Calu3 (cell line): Measurements from ENCODE around the gene PCGF5. TPM values are rescaled to one million over a fixed set of nuclear protein-coding genes. Genes with fewer than 3 reads are reported as not detected.

Experiments
- BruUV-seq: library from RNA; stranded (reverse); fragments of 400-500 nt; replicated peaks from 2 replicates; lab custom pipeline; 2021; lab: Mats Ljungman, UMichigan
- CTCF ChIA-PET: fragments of 300-600 bp; sonication (Branson Sonifier 250); formaldehyde crosslinking; loops from one replicate; lab custom pipeline; 2022; ENCODE audit warnings: antibody characterized with exemption; lab: Charles Lee
- DNase-seq: peaks from one replicate; pipeline ENCODE4 v3.0.0; 2022
- H3K27ac Mint-ChIP-seq: one replicate; pipeline ENCODE4 v1.8.0; 2022; ENCODE audit warnings: mixed read lengths; ENCODE audit not compliant: unreplicated experiment
- H3K27me3 Mint-ChIP-seq: one replicate; pipeline ENCODE4 v1.8.0; 2022; ENCODE audit warnings: mixed read lengths; ENCODE audit not compliant: unreplicated experiment
- H3K36me3 Mint-ChIP-seq: one replicate; pipeline ENCODE4 v1.8.0; 2022; ENCODE audit warnings: mild to moderate bottlenecking, moderate library complexity, mixed read lengths; ENCODE audit not compliant: insufficient read depth, unreplicated experiment
- H3K4me1 Mint-ChIP-seq: one replicate; pipeline ENCODE4 v1.8.0; 2022; ENCODE audit warnings: mild to moderate bottlenecking, low read depth, mixed read lengths; ENCODE audit not compliant: unreplicated experiment
- H3K4me3 Mint-ChIP-seq: one replicate; pipeline ENCODE4 v1.8.0; 2022; ENCODE audit warnings: mild to moderate bottlenecking, low read depth, moderate library complexity, mixed read lengths; ENCODE audit not compliant: unreplicated experiment
- H3K9me3 Mint-ChIP-seq: one replicate; pipeline ENCODE4 v1.8.0; 2022; ENCODE audit warnings: low read depth, mixed read lengths; ENCODE audit not compliant: unreplicated experiment
- intact Hi-C: fragments of 100-400 bp; cut with micrococcal nuclease; formaldehyde crosslinking; loops from one replicate; pipeline ENCODE4 v1.10.0; 2022; ENCODE audit not compliant: unreplicated experiment
- total RNA-seq: library from RNA; stranded (reverse); gene quantifications from 2 replicates; pipeline ENCODE4 v1.2.3, GENCODE V29; 2022
- TF ChIP-seq, protein P1 (sequence below): fragments of 200-600 bp; IDR thresholded peaks from one replicate; pipeline ENCODE4 v1.8.0; 2022; ENCODE audit warnings: antibody characterized with exemption; ENCODE audit not compliant: unreplicated experiment

Gene PCGF5
- total RNA-seq, 1 experiment from 2014 or later = 19.5 TPM

GRCh38 chr10:91238191-91238590, 17.7 kb downstream of the PCGF5 start:
- no peak overlapping the region for H3K27ac Mint-ChIP-seq
- no peak overlapping the region for H3K4me3 Mint-ChIP-seq
- intact Hi-C loops = no loop called here
- no peaks in the 10 kb centered on the region for H3K27me3 Mint-ChIP-seq
- H3K36me3 Mint-ChIP-seq = no peaks in the 10 kb centered on the region
- H3K4me1 Mint-ChIP-seq = no peaks in the 10 kb centered on the region
- TF ChIP-seq, protein P1, sequence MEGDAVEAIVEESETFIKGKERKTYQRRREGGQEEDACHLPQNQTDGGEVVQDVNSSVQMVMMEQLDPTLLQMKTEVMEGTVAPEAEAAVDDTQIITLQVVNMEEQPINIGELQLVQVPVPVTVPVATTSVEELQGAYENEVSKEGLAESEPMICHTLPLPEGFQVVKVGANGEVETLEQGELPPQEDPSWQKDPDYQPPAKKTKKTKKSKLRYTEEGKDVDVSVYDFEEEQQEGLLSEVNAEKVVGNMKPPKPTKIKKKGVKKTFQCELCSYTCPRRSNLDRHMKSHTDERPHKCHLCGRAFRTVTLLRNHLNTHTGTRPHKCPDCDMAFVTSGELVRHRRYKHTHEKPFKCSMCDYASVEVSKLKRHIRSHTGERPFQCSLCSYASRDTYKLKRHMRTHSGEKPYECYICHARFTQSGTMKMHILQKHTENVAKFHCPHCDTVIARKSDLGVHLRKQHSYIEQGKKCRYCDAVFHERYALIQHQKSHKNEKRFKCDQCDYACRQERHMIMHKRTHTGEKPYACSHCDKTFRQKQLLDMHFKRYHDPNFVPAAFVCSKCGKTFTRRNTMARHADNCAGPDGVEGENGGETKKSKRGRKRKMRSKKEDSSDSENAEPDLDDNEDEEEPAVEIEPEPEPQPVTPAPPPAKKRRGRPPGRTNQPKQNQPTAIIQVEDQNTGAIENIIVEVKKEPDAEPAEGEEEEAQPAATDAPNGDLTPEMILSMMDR = no peak
- no peaks in the 10 kb centered on the region for H3K9me3 Mint-ChIP-seq
- CTCF ChIA-PET = interaction anchor here (0.5 kb wide), 1 partner anchor 660 kb away, joined by 5 read pairs; no protein-coding TSS in a partner anchor
- DNase-seq = no peak
- BruUV-seq = no TSS peak

- DNase-seq = no peak
- Mint-ChIP-seq H3K9me3 (no peaks in the 10 kb centered on the region), H3K4me1 (no peaks in the 10 kb centered on the region), H3K27ac (no peak overlapping the region), H3K36me3 (no peaks in the 10 kb centered on the region), H3K4me3 (no peak overlapping the region), H3K27me3 (no peaks in the 10 kb centered on the region)
- TF ChIP-seq, protein P1 = no peak
- CTCF ChIA-PET = no interaction called here
- intact Hi-C loops = no loop called here
- BruUV-seq = no TSS peak
Measured at GRCh38 chr10:91239789-91240188, 19.3 kb downstream of the PCGF5 start.

- H3K36me3 Mint-ChIP-seq = no peaks in the 10 kb centered on the region
- no peaks in the 10 kb centered on the region for H3K4me1 Mint-ChIP-seq
- BruUV-seq = no TSS peak
- no peaks in the 10 kb centered on the region for H3K27me3 Mint-ChIP-seq
- TF ChIP-seq, protein P1 = no peak
- H3K27ac Mint-ChIP-seq = no peak overlapping the region
- no peaks in the 10 kb centered on the region for H3K9me3 Mint-ChIP-seq
- intact Hi-C loops = no loop called here
- H3K4me3 Mint-ChIP-seq = no peak overlapping the region
- no peak for DNase-seq
- CTCF ChIA-PET = no interaction called here
Measured at GRCh38 chr10:91242940-91243339, 22.5 kb downstream of the PCGF5 start.

GRCh38 chr10:91247360-91248111, 27.1 kb downstream of the PCGF5 start:
- intact Hi-C loops = no loop called here
- CTCF ChIA-PET = no interaction called here
- no peak overlapping the region for H3K27ac Mint-ChIP-seq
- no peak for DNase-seq
- BruUV-seq = no TSS peak
- no peaks in the 10 kb centered on the region for H3K4me1 Mint-ChIP-seq
- no peaks in the 10 kb centered on the region for H3K9me3 Mint-ChIP-seq
- H3K36me3 Mint-ChIP-seq = no peaks in the 10 kb centered on the region
- TF ChIP-seq, protein P1 = no peak
- H3K27me3 Mint-ChIP-seq = no peaks in the 10 kb centered on the region
- no peak overlapping the region for H3K4me3 Mint-ChIP-seq
